ENCODE results near the gene CALB2.

GRCh38 chr16:71351558-71351901, 7.0 kb upstream of the CALB2 start:
- no peak for TF ChIP-seq CTCF (conservative IDR thresholded peaks at IDR 0.05; ENCODE audit: low read depth, low read length)
- no peak for TF ChIP-seq EZH2 (IDR thresholded peaks at IDR 0.05; ENCODE audit: borderline replicate concordance, low read depth, low read length, poor library complexity, severe bottlenecking)

All from A673 (cell line).